Muscle of leg (tissue), 11 donors: ENCODE measurements around the gene FLRT1. TPM values are rescaled to one million over a fixed set of nuclear protein-coding genes. Genes with fewer than 3 reads are reported as not detected.

Experiments used
- DNase-seq: peaks from one replicate; pipeline ENCODE4 v3.0.0; 2013
- H3K27ac ChIP-seq: one replicate; pipeline ENCODE4 v1.5.1; 2013; ENCODE audit warnings: mild to moderate bottlenecking, low read length, control low read depth
- H3K27me3 ChIP-seq: one replicate; pipeline ENCODE4 v1.6.1; 2013; ENCODE audit warnings: low read length; ENCODE audit not compliant: control insufficient read depth, insufficient read depth
- H3K36me3 ChIP-seq: one replicate; pipeline ENCODE4 v1.6.1; 2013; ENCODE audit warnings: low read length; ENCODE audit not compliant: control insufficient read depth, insufficient read depth
- H3K4me1 ChIP-seq: one replicate; pipeline ENCODE4 v1.6.1; 2013; ENCODE audit warnings: low read length; ENCODE audit not compliant: control insufficient read depth, insufficient read depth
- H3K4me3 ChIP-seq: one replicate; pipeline ENCODE4 v1.5.1; 2013; ENCODE audit warnings: low read length, control low read depth
- H3K9me3 ChIP-seq: replicated peaks from 2 replicates; pipeline ENCODE4 v1.6.1; 2013; ENCODE audit warnings: low read depth, low read length; ENCODE audit not compliant: control insufficient read depth
- WGBS: methylation state at CpG from one replicate; pipeline ENCODE4 v1.1.5; 2013; ENCODE audit warnings: missing lambda C conversion rate; ENCODE audit not compliant: insufficient coverage; 5-methylcytosine and 5-hydroxymethylcytosine counted together
- polyA plus RNA-seq, 8 donors: library from polyadenylated mRNA; unstranded; fragments of 120-200 nt; gene quantifications; one replicate each; pipeline versions ENCODE4 v1.2.1 to v1.2.3, GENCODE V29; 2013; ENCODE audit warnings: inconsistent platforms in 1 of 8, low replicate concordance in 1 of 8; ENCODE audit not compliant: insufficient read length in 8 of 8, insufficient read depth in 1 of 8
- total RNA-seq: library from RNA; stranded (reverse); fragments of 120-200 nt; gene quantifications from one replicate; pipeline ENCODE4 v1.2.4, GENCODE V29; 2013

FLRT1 gene
- total and polyA plus RNA-seq, 9 donors, result 1.2 to 6.2 (median 3.0) TPM

- 65% methylated on average over 23 of the region's 27 CpGs for WGBS
- Histone ChIP-seq H3K27me3 (peaks cover 8% of the 10 kb centered on the region), H3K9me3 (no peaks in the 10 kb centered on the region), H3K4me1 (peaks cover 71% of the 10 kb centered on the region), H3K4me3 (no peak overlapping the region), H3K36me3 (no peaks in the 10 kb centered on the region), H3K27ac (no peak overlapping the region)
- DNase-seq, result no peak
Measured at GRCh38 chr11:64084951-64085710, 49.4 kb downstream of the FLRT1 start.

Other genes starting within 250 kb of the FLRT1 start
- 12.1 TPM for gene SPINDOC, start 222.5 kb upstream of the FLRT1 start, total RNA-seq
- 10 to 100 TPM; 21.6 to 32.9 (median 24.5) TPM for gene SPINDOC, start 222.5 kb upstream of the FLRT1 start, polyA plus RNA-seq
- 7.4 TPM for gene MARK2, start 196.8 kb upstream of the FLRT1 start, total RNA-seq
- gene MARK2, start 196.8 kb upstream of the FLRT1 start, polyA plus RNA-seq, result 10 to 100 TPM; 13.1 to 22.7 (median 18.3) TPM
- 11.0 TPM for gene RCOR2, start 118.8 kb upstream of the FLRT1 start, total RNA-seq
- 10 to 100 TPM; 11.2 to 16.8 (median 14.6) TPM for gene RCOR2, start 118.8 kb upstream of the FLRT1 start, polyA plus RNA-seq
- 8.9 TPM for gene NAA40, start 96.9 kb upstream of the FLRT1 start, total RNA-seq
- gene NAA40, start 96.9 kb upstream of the FLRT1 start, polyA plus RNA-seq, result 10 to 100 TPM; 14.5 to 18.4 (median 16.6) TPM
- 408 TPM for gene COX8A, start 61.3 kb upstream of the FLRT1 start, total RNA-seq
- 100 to 1,000 TPM; 229 to 300 (median 276) TPM for gene COX8A, start 61.3 kb upstream of the FLRT1 start, polyA plus RNA-seq
- gene OTUB1, start 49.5 kb upstream of the FLRT1 start, total RNA-seq, result 19.9 TPM
- 10 to 100 TPM; 50.4 to 61.9 (median 54.9) TPM for gene OTUB1, start 49.5 kb upstream of the FLRT1 start, polyA plus RNA-seq
- 107 TPM for gene MACROD1, start 130.2 kb downstream of the FLRT1 start, total RNA-seq
- 10 to 100 TPM; 46.1 to 82.9 (median 63.1) TPM for gene MACROD1, start 130.2 kb downstream of the FLRT1 start, polyA plus RNA-seq
- gene STIP1, start 150.2 kb downstream of the FLRT1 start, total RNA-seq, result 90.7 TPM
- gene STIP1, start 150.2 kb downstream of the FLRT1 start, polyA plus RNA-seq, result 100 to 1,000 TPM; 120 to 141 (median 128) TPM
- 4.9 TPM for gene FERMT3, start 170.8 kb downstream of the FLRT1 start, total RNA-seq
- 10 to 100 TPM in 5 of 8 donors, 1 to 10 TPM in 3; 6.0 to 12.2 (median 10.3) TPM for gene FERMT3, start 170.8 kb downstream of the FLRT1 start, polyA plus RNA-seq
- 70.7 TPM for gene TRPT1, start 190.3 kb downstream of the FLRT1 start, total RNA-seq
- 10 to 100 TPM; 42.3 to 78.9 (median 62.9) TPM for gene TRPT1, start 190.3 kb downstream of the FLRT1 start, polyA plus RNA-seq
- gene NUDT22, start 190.3 kb downstream of the FLRT1 start, total RNA-seq, result 27.6 TPM
- 10 to 100 TPM; 16.2 to 25.8 (median 21.6) TPM for gene NUDT22, start 190.3 kb downstream of the FLRT1 start, polyA plus RNA-seq
- 13.6 TPM for gene DNAJC4, start 194.6 kb downstream of the FLRT1 start, total RNA-seq
- gene DNAJC4, start 194.6 kb downstream of the FLRT1 start, polyA plus RNA-seq, result 10 to 100 TPM; 48.7 to 75.1 (median 53.1) TPM
- 54.0 TPM for gene VEGFB, start 198.7 kb downstream of the FLRT1 start, total RNA-seq
- 100 to 1,000 TPM in 3 of 8 donors, 10 to 100 TPM in 5; 86.1 to 109 (median 92.7) TPM for gene VEGFB, start 198.7 kb downstream of the FLRT1 start, polyA plus RNA-seq
- 40.4 TPM for gene FKBP2, start 205.2 kb downstream of the FLRT1 start, total RNA-seq
- 10 to 100 TPM; 40.6 to 60.6 (median 53.9) TPM for gene FKBP2, start 205.2 kb downstream of the FLRT1 start, polyA plus RNA-seq
- gene PPP1R14B, start 211.0 kb downstream of the FLRT1 start, total RNA-seq, result 252 TPM
- gene PPP1R14B, start 211.0 kb downstream of the FLRT1 start, polyA plus RNA-seq, result 100 to 1,000 TPM; 170 to 222 (median 194) TPM
- 10.4 TPM for gene PLCB3, start 215.6 kb downstream of the FLRT1 start, total RNA-seq
- 10 to 100 TPM in 7 of 8 donors, 1 to 10 TPM in 1; 9.9 to 17.6 (median 13.0) TPM for gene PLCB3, start 215.6 kb downstream of the FLRT1 start, polyA plus RNA-seq
- gene BAD, start 248.7 kb downstream of the FLRT1 start, total RNA-seq, result 52.2 TPM
- gene BAD, start 248.7 kb downstream of the FLRT1 start, polyA plus RNA-seq, result 10 to 100 TPM; 28.0 to 38.8 (median 34.4) TPM
- gene GPR137, start 249.9 kb downstream of the FLRT1 start, total RNA-seq, result 7.7 TPM
- 10 to 100 TPM; 17.7 to 30.7 (median 20.0) TPM for gene GPR137, start 249.9 kb downstream of the FLRT1 start, polyA plus RNA-seq